ENCODE data around the gene PPP1R9A.

- no peak for TF ChIP-seq MXI1 (conservative IDR thresholded peaks at IDR 0.05; ENCODE audit: poor library complexity, severe bottlenecking)
- TF ChIP-seq, protein P1, sequence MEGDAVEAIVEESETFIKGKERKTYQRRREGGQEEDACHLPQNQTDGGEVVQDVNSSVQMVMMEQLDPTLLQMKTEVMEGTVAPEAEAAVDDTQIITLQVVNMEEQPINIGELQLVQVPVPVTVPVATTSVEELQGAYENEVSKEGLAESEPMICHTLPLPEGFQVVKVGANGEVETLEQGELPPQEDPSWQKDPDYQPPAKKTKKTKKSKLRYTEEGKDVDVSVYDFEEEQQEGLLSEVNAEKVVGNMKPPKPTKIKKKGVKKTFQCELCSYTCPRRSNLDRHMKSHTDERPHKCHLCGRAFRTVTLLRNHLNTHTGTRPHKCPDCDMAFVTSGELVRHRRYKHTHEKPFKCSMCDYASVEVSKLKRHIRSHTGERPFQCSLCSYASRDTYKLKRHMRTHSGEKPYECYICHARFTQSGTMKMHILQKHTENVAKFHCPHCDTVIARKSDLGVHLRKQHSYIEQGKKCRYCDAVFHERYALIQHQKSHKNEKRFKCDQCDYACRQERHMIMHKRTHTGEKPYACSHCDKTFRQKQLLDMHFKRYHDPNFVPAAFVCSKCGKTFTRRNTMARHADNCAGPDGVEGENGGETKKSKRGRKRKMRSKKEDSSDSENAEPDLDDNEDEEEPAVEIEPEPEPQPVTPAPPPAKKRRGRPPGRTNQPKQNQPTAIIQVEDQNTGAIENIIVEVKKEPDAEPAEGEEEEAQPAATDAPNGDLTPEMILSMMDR (IDR thresholded peaks at IDR 0.05; ENCODE audit: poor library complexity, severe bottlenecking) = no peak
- TF ChIP-seq RAD21 (conservative IDR thresholded peaks at IDR 0.05) = no peak
- TF ChIP-seq SMC3 (conservative IDR thresholded peaks at IDR 0.05; ENCODE audit: poor library complexity) = no peak
- no peak for TF ChIP-seq POLR2AphosphoS5 (IDR thresholded peaks at IDR 0.05)
- no peak for TF ChIP-seq EZH2 (IDR thresholded peaks at IDR 0.05; ENCODE audit: borderline replicate concordance, insufficient read depth, low read length, poor library complexity, severe bottlenecking)
These were observed 248.6 kb downstream of the PPP1R9A start for GRCh38 chr7:95155965-95156364.

Data from neural cell (in vitro differentiated cells).